Neutrophil (primary cell): ENCODE measurements around the gene C8G.

ENCODE experiments used
- H3K27ac ChIP-seq: fragments of 200-600 bp; sonication (generic); 2 replicates; pipeline ENCODE4 v1.5.1; 2016; ENCODE audit warnings: mild to moderate bottlenecking, moderate library complexity
- H3K27me3 ChIP-seq: fragments of 200-600 bp; sonication (generic); 2 replicates; pipeline ENCODE4 v1.6.0; 2016; ENCODE audit warnings: mild to moderate bottlenecking
- H3K36me3 ChIP-seq: fragments of 200-600 bp; sonication (generic); 2 replicates; pipeline ENCODE4 v1.5.1; 2017
- H3K4me1 ChIP-seq, 2 experiments: fragments of 200-600 bp in 1 of 2; sonication (generic) in 1 of 2; 1 replicate in 1 of 2; 2 replicates in 1 of 2; pipeline versions ENCODE4 v1.5.1 to v1.6.1; 2013 to 2016; ENCODE audit warnings: low read depth in 1 of 2, low read length in 1 of 2, mild to moderate bottlenecking in 1 of 2, moderate library complexity in 1 of 2; ENCODE audit not compliant: control insufficient read depth in 1 of 2, insufficient read depth in 1 of 2
- H3K4me3 ChIP-seq, 2 experiments: fragments of 200-600 bp in 1 of 2; sonication (generic) in 1 of 2; 1 replicate in 1 of 2; 2 replicates in 1 of 2; pipeline ENCODE4 v1.5.1; 2013 to 2016; ENCODE audit warnings: low read depth in 1 of 2, low read length in 1 of 2, mild to moderate bottlenecking in 1 of 2, moderate library complexity in 1 of 2
- H3K9me3 ChIP-seq: fragments of 200-600 bp; sonication (generic); 2 replicates; pipeline ENCODE4 v1.5.1; 2016
- CTCF ChIP-seq: fragments of 200-600 bp; sonication (generic); IDR thresholded peaks from 2 replicates; pipeline ENCODE4 v1.5.1; 2016; ENCODE audit warnings: antibody characterized with exemption

Gene C8G

GRCh38 chr9:136943291-136944211 is 1.5 kb upstream of the C8G start:
- Histone ChIP-seq H3K27ac (peak overlapping the region; percentile 94), H3K36me3 (peaks cover 43% of the 10 kb centered on the region), H3K4me3 (peak overlapping the region; percentile 78 to 83), H3K9me3 (no peaks in the 10 kb centered on the region), H3K27me3 (no peaks in the 10 kb centered on the region), H3K4me1 (peaks cover 17 to 18% of the 10 kb centered on the region in 2 experiments)
- TF ChIP-seq CTCF = no peak

GRCh38 chr9:136944212-136944518 is 878 bp upstream of the C8G start:
- Histone ChIP-seq H3K36me3 (peaks cover 42% of the 10 kb centered on the region), H3K4me3 (peak overlapping the region; percentile 78 to 83), H3K9me3 (no peaks in the 10 kb centered on the region), H3K4me1 (peaks cover 18 to 21% of the 10 kb centered on the region in 2 experiments), H3K27me3 (no peaks in the 10 kb centered on the region), H3K27ac (peak overlapping the region; percentile 94)
- no peak for TF ChIP-seq CTCF

- H3K27ac ChIP-seq = no peak overlapping the region
- H3K4me1 ChIP-seq = peaks cover 28 to 32% of the 10 kb centered on the region in 2 experiments
- no peak overlapping the region for H3K4me3 ChIP-seq
Measured at GRCh38 chr9:136945333-136946227, 537 bp downstream of the C8G start.

GRCh38 chr9:136946228-136947027 is 1.4 kb downstream of the C8G start:
- no peaks in the 10 kb centered on the region for H3K27me3 ChIP-seq
- H3K36me3 ChIP-seq = peaks cover 19% of the 10 kb centered on the region
- no peak for TF ChIP-seq CTCF
- no peak overlapping the region for H3K4me3 ChIP-seq
- no peaks in the 10 kb centered on the region for H3K9me3 ChIP-seq
- H3K4me1 ChIP-seq = peaks cover 29 to 33% of the 10 kb centered on the region in 2 experiments
- H3K27ac ChIP-seq = no peak overlapping the region

More at GRCh38 chr9:136945333-136946227, 537 bp downstream of the C8G start:
- Histone ChIP-seq H3K36me3 (peaks cover 28% of the 10 kb centered on the region), H3K27me3 (no peaks in the 10 kb centered on the region), H3K9me3 (no peaks in the 10 kb centered on the region)
- no peak for TF ChIP-seq CTCF
